CD4-positive, alpha-beta T cell treated with Interleukin-15 for 4 hours (primary cell): ENCODE results near the gene COL10A1.
"Not testable (repeated sequence)": the region's sequence is repeated elsewhere in the genome, so short reads cannot be mapped to it uniquely, and the experiment has no call there.

Experiments used
- DNase-seq: peaks from one replicate; pipeline ENCODE4 v3.0.0-alpha.2; 2020; ENCODE audit warnings: low spot score

The COL10A1 gene

DNA sequence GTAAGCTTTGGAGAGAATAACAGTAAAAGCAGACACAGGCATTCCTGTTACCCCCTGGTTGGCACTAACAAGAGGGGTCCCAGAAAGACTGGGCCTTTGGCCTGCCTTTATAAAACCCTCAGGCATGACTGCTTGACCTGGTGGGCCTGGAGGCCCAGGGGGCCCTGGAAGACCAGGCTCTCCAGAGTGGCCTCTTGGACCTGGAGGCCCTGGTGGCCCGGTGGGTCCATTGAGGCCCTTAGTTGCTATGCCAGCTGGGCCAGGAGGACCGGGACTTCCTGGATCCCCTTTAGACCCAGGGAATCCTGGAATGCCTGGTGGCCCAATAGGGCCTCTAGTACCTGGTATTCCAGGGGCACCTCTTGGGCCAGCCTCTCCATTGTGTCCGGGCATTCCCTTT is 5.5 kb downstream of the COL10A1 start:
- no peak for DNase-seq

DNA sequence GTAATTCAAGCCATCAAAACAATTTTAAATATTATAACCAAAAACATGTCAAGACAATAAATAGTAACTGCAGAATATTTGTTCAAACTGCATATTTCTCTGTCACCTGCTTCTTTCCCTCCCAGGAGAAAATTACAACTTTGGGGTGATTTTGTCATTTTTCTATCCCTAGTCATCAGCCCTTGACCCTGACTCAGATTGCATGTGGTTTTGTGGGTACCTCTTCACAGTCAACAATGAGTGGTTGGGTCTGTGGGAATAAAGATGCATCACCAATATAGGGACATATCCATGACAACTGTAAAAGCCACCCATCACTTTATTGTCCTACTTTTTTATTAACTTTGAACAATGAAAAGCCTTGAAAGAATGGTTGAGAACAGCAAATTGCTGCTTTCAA is 7.3 kb downstream of the COL10A1 start:
- no peak for DNase-seq

DNA sequence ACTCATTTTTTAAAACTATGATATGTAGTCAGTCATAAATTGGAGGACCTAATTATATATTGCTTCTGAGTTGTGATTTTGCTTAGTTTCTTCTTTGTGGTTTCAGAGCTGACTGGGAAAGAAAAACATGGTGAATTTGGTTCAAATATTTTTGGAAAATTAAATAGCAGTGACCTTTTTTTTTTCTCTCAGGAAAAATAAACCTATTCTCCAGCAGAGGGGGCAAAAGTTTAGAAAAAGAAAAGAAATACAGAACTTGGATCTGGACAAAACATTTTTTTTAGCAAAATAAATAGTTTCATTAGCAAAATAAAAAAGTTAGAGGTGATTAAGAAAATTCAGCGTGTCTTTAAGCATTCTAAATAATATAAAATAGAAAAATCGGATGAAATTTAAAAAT is 10.2 kb downstream of the COL10A1 start:
- DNase-seq = no peak

DNA sequence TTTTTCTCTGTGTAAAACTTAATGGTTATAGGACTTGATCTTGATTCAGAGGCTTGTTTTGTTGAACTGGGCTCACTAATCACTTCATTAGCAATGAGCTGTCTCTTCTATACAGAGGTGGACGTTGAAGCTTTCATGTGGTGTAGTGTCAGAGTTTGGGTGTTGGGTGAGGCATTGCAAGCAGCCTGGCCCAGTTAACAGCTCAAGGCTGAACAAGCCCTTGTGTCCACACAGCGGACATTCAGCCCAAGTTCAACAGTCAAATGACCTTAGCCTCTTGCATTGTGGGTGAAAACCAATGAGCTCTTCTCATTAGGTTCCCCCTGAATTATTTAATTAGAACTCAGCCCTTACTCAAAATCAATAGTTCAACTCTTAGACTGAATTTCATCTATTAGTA is 12.5 kb downstream of the COL10A1 start:
- DNase-seq = no peak

DNA sequence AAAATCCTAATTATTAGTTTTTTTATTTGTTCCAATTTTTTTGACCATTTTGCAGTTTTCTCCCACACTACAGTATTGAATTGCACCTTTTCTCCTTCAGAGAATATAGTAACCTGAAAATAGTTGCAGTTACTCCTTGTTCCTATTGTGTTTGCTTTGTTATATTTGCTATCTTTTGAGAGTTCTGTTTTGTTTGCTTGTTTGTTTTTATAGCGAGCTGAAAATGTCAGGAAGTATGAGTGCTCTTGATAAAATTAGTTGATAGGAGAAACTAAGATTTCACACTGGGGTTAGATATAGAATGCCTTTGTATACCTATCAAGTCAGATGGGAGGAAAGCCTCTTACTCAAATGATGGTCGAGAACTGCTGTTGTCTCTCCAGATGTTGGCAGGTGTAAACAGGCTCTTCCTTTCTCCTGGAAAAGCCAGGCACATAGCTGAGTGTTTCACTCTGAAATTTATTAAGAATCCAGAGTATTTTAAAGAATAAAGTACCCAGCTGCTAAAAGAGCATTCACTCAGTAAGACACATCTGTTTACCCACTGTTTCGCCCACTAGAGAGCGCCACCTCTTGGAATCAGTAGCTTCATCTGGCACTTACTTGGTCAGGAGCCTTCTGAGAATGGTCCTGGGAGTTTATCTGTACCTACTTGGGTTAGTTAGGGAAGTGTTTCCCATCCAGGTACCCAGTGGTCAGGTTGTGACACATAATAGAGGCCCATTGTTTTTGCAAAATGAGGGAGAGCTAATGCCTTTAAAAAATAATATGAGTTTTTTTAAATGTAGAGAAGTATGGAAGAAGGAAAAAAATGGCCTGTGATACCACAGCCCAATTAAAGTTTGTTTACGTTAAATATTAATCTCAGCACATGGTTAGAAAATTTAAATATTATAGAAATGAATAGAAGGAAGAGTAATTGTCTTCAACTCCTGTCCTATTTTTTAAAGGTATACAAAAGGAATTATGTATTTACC is 14.1 kb downstream of the COL10A1 start:
- DNase-seq = peak; percentile 34

DNA sequence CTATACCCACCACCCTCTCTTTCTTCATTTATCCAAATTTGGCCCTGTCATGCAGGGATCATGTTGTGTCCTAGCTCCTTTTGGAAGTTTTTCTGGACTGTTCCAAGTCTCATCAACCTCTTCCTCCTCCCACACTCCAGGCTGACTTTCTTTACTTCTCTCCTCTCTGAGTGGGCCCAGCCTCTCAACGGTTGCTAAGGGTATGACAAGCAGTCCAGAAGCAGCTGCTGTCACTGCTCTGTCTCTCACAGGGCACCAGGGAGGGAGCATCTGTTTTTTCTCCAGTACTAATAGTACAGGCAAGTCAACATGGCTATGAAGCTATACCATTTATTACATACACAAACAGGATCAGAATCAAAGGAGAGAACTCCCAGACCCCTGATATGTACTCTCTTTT is 17.1 kb downstream of the COL10A1 start:
- no peak for DNase-seq

DNA sequence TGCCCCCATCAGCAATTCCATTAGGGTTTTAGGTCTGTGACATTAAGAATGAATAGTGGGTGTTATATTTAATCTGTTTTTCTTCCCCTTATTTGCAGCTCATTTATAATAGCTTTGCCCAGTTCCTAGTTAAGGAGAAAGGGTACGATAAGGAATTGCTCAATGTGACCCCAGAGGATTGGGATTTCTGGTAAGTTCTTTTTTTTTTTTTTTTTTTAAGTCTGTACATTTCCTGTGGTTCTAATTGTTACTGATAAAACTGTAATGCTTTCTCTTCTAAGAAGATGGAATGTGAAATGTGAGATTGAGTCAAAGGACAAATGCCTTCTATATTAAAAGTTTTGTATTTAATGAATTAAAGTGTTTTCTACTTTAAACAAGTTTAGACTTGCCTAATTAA is 19.8 kb downstream of the COL10A1 start:
- no peak for DNase-seq

DNA sequence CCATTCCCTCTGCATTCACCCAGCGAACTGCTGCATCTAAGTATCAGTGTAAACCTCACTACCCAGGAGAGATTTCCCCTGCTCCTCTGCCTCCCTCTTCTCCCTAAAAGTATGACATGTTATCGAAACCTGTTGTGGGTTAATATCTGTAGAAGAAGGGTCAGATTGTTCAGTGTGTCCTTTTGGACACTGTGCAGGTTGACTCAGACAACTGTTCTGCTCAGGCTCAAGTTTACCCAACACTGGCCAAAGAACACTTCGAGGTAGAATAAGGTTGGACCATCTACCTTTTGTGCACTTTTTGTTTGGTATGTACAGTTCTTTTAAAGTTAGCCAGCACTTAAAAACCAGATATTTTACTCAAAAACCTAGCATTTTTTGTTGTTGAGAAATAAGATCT is 20.7 kb downstream of the COL10A1 start:
- no peak for DNase-seq

DNA sequence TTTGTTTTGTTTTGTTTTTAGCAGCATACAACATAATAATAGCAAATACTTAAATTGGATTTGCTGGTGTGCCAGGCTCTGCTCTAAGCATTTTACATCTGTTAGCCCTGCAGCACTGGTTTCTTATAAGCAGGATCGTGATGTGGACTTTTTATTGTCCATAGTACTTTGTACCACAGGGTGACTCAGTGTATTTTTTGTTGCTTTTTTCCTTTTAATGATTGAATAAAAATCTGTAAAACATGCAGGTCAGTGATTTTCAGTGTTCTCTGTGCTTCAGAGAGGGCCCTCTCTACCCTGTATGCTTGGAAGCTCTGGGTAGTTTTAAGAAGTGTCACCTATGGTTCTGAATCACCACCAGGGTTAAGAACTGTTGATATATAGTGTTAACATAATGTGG is 21.3 kb downstream of the COL10A1 start:
- no peak for DNase-seq

DNA sequence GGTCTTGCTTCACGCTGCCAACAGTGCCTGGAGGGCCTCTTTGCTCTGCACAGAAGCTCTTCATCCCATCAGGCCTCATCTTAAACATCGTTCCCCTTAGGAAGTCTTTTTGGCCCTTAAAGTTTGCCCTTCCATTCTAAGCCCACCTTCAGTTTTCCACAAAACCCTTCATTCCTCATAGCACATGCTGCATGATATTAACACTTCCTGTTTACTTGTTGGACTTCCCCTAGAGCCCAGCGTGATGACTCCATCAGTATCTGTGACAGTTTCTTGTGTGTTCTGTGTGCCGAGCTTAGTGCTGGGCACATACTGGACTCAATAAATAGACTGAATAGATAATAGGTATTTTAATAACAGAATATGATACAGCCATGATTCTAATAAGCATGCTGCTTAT is 23.1 kb downstream of the COL10A1 start:
- no peak for DNase-seq

DNA sequence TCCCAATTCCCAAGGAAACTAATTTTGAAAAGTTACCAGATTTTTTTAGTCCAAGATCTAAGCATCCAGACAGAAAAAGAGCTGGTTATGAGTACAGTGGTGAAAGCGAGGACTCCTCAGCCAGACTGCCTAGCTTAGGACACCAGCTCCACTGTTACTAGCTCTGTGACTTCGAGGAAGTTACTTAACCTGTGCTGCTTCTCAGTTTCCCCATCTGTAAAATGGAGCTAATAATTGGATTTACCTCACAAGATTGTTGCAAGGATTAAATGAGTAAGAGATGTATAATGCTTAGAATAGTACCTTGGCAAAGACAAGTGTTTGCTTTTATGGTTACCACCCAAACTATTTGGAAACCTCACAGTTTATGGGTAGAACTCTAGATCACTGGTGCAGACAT is 24.1 kb downstream of the COL10A1 start:
- DNase-seq = no peak

DNA sequence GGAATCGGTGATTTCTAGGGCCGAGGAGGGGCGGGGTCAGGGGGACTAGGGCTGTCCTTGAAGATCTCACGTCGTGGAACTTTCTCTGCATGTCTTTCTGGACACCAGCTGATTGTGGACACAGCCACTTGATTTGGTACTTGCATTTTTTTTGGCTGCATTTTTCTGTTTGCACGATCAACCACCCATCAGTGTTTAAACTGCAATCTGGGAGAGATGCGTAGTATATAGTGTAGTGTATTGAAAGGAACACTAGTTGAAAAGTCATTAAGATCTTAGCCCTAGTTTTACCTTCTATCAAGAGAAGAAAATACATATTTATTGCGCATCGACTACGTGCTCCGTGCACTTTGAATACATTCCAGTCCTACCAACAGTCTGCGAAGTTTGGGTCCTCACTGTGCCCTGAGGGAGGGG is 24.6 kb downstream of the COL10A1 start:
- DNase-seq = no peak

DNA sequence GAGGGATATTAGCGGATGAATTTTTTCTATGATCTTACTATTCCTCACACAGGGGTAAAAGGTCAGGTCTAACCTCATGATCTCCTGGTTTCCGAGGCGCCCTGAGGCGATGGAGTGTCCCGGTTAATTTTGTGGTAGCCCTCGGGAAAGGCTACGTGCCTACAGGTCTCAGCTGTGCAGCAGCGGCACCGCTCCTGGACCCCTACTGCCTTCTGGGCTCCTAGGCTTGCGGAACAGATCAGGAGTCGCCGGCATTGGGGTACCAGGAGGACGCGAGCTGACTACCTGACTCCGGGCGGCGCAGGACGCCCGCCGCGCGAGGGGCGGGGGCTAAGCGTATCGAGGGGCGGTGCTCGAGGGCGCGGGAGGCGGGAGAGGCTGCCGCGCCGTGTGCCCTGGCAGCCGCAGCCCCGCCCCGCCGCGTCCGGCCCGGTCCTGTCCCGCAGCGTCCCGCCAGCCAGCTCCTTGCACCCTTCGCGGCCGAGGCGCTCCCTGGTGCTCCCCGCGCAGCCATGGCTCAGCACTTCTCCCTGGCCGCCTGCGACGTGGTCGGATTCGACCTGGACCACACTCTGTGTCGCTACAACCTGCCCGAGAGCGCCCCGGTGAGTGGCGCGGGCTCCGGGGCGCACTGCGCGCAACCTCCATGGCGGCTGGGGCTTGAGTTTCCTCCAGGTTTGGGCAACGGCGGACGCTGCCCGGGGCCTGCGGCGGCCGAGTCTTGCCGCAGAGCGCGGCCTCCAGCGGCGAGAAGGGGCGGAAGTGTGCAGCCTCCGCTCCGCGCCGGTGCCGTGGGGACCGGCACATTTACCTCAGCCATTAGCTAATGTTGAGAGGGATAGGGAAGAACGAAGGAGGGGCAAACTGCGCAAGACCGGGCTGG is 25.3 kb downstream of the COL10A1 start, which contains the start of gene NT5DC1:
Gene NT5DC1, plus strand, starts transcription at position 435 of the 883 bp plus-strand sequence. Its CDS starts 78 bp downstream, at position 513.
- peak; percentile 80 for DNase-seq

DNA sequence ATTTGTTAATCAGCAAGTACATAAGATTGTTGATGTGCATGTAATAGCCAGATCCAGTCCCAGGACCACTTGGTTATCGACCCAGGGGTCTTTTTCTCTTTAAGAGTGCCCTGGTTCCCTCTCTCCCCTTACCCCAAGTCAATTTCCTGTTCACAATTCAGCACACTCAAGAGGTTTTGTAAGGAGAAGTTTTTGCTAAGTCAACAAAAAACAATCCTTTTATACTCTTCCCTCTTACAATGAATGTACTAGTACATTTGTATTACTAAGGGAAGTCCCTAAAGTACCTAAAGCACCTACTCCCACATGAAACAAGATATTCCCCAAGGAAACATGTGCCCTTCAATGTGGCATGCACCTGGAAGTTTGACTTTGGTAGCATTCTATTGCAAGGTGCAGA is 26.9 kb downstream of the COL10A1 start:
- no peak for DNase-seq

DNA sequence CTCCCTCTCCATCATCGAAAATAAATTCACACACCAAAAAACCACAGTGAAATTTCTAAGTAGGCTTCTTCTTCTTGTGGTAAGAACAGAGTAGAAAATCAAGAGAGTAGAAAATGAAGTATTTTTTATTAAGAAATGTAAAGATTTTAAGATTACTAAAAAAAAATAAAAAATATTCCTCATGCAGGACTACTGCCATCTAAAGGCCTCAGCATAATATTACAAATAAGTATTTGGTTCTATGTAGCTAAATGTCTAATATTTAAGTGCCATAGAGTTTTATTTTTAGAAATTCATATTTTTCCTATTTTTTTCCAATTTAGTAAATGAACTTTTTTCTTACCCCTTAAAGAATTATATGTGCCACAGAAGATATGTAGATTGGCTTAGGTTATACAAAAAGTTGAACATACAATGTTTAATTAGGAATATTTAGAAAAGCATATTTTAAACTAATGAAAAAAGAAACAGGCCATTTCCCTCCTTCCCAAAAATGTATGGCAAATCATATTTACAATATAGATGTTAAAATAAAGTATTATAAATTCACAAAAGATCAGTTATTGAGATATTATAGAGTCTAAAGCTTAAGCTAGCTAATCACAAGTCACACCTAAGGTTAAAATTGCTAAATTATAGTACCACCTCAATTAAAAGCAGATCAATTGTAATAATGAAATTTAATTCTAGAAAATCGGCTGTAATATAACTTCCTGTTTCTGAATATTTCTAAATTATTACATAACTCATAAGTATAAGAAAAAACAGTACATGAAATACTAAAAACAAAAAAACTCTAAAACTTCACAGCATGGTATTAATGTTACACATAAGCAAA is 28.7 kb downstream of the COL10A1 start:
- DNase-seq = no peak

DNA sequence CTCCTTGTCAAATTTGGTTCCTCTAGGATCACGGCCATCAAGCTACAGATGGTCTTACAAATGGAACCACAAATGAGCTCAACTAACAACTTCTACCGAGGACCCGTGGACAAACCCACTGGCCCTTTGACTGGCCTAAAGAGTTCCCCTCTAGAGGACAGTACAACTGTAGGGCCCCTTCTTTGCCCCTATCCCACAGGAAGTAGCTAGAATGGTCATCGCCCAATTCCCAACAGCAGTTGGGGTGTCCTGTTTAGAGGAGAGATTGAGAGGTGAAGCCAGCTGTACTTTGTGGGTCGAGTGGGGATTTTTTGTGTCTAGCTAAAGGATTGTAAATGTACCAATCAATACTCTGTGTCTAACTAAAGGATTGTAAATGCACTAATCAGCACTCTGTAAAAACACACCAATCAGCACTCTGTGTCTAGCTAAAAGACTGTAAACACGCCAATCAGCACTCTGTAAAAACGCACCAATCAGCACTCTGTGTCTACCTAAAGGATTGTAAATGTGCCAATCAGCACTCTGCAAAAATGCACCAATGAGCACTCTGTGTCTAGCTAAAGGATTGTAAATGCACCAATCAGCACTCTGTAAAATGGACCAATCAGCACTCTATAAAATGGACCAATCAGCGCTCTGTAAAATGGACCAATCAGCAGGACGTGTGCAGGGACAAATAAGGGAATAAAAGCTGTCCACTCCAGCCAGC is 29.7 kb downstream of the COL10A1 start:
- DNase-seq = not testable (repeated sequence)

DNA sequence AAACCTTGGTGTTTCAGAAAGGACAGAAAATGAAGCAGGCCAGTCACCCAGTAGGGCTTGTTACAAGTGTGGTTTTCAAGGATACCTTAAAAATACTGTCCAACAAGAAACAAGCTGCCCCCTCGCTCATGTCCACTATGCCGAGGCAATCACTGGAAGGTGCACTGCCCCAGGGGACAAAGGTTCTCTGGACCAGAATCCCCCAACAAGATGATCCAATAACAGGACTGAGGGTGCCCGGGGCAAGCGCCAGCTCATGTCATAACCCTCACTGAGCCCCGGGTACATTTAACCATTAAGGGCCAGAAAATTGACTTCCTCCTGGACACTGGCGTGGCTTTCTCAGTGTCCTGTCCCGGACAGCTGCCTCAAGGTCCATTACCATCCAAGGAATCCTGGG is 31.9 kb downstream of the COL10A1 start:
- no peak for DNase-seq

DNA sequence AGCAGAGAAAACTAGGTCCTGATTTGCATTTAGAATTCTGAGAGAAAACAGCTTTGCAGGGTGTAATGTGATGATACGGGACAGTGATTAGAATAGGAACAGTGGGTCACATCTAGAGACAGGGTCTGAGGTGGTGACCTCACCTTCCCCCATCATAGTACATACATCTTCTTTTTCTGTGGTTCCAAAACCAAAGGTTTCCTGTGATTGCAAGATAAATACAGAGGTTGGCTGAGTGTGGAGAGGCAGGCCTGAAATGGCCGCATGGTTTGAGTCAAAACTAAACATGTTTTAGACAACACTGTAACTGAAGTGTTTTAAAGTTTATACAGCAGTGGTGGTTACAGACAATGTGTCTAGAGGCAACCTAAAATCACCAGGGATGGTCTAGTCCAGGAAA is 35.7 kb downstream of the COL10A1 start:
- no peak for DNase-seq

DNA sequence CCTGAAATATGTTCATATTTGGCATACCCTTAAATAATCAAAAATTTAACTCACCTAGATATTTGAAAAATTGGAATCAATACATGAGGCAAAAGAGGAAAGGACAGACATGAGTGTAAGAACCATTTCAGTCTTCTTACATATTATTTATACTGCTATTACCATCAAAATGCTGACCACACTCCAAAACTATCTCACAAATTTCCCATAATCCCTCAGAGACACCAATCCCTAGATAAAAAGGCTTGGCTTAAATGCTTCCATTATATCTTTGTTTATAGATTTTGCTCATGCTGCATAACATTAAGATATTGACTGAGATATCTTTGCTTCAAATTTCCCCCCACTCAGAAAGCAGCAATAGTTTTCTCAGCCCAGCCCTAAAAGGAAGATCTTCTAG is 37.0 kb downstream of the COL10A1 start:
- DNase-seq = no peak

DNA sequence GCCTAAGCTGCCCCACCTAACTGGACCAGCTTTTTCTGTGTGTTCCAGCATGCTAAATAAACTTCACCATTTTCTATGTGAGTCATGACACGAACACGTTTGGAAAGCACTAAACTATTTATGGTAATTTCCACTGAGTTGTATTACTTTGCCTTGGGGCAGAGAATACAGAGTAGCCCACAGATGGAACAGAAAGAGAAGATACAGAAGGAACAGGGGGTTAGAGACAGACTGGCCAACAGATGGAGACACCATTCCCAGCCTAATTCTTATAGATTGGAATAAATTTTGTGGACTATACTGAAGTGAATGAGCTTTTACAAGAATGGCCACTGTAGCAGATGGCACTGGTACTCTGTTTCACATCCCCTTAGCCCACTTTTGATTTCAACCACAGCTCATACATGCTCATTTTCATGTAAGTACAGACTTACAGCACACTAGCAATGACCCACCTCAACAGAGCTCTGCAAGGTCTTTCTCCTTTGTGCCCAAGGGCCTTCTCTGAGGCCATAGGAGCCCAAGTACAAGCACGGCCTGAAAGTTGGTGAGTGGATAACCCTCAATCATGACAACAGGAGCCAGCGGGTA is 38.4 kb downstream of the COL10A1 start:
- no peak for DNase-seq

DNA sequence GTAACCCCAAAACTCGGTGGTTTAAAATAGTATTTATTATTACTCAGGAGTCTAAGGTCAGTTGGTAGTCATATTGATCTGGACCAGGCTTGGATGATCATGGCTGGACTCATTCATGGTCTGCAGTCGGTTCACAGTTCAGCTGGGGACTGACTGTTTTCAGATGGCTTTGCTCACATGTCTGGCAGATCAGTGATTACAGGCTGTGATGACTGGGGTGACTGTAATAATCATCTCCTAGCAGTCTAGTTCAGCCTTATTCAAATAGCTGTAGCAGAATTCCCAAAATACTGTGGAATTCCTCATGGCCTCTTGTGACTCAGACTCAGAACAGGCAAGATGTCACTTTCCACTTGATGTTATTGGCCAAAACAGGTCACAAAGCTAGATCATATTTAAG is 41.6 kb downstream of the COL10A1 start:
- DNase-seq = no peak
